Endothelial cell (in vitro differentiated cells): Measurements from ENCODE around the gene ZBED3. TPM values are rescaled to one million over a fixed set of nuclear protein-coding genes. Genes with fewer than 3 reads are reported as not detected.
A peak's percentile ranks its signal among the peaks of the same experiment; 100 is the strongest.

ENCODE experiments used
- DNase-seq: peaks from one replicate; pipeline ENCODE4 v3.0.0; 2021; ENCODE audit warnings: low spot score
- H3K27ac Mint-ChIP-seq: one replicate; pipeline ENCODE4 v1.8.0; 2021; ENCODE audit warnings: mixed read lengths, inconsistent platforms; ENCODE audit not compliant: unreplicated experiment
- H3K27me3 Mint-ChIP-seq: one replicate; pipeline ENCODE4 v1.8.0; 2021; ENCODE audit warnings: mild to moderate bottlenecking, moderate library complexity, mixed read lengths, inconsistent platforms; ENCODE audit not compliant: unreplicated experiment
- H3K36me3 Mint-ChIP-seq: one replicate; pipeline ENCODE4 v1.8.0; 2021; ENCODE audit warnings: mild to moderate bottlenecking, low read depth, mixed read lengths, inconsistent platforms; ENCODE audit not compliant: unreplicated experiment
- H3K4me1 Mint-ChIP-seq: one replicate; pipeline ENCODE4 v1.8.0; 2021; ENCODE audit warnings: mild to moderate bottlenecking, mixed read lengths, inconsistent platforms; ENCODE audit not compliant: unreplicated experiment
- H3K4me3 Mint-ChIP-seq: one replicate; pipeline ENCODE4 v1.8.0; 2021; ENCODE audit warnings: mild to moderate bottlenecking, mixed read lengths, inconsistent platforms; ENCODE audit not compliant: unreplicated experiment
- H3K9me3 Mint-ChIP-seq: one replicate; pipeline ENCODE4 v1.8.0; 2021; ENCODE audit warnings: mixed read lengths, inconsistent platforms; ENCODE audit not compliant: unreplicated experiment
- CTCF ChIP-seq: fragments of 200-600 bp; sonication (generic); IDR thresholded peaks from one replicate; pipeline ENCODE4 v1.5.0; 2021; ENCODE audit warnings: antibody characterized with exemption; ENCODE audit not compliant: unreplicated experiment
- total RNA-seq: library from RNA; stranded (reverse); fragmentation: NEBNext Ultra II Directional; extraction: Animal tissue kit (Norgen Biotek cat#: 25700); gene quantifications from one replicate; pipeline ENCODE4 v1.2.1, GENCODE V29; 2021; ENCODE audit not compliant: unreplicated experiment

Gene ZBED3
- total RNA-seq, 1 donor from 2014 or later = 13.0 TPM

- Mint-ChIP-seq H3K9me3 (no peaks in the 10 kb centered on the region), H3K27ac (no peak overlapping the region), H3K4me1 (no peaks in the 10 kb centered on the region), H3K36me3 (peaks cover 4% of the 10 kb centered on the region), H3K4me3 (peak overlapping the region; percentile 72), H3K27me3 (peaks cover 1% of the 10 kb centered on the region)
- peak; percentile 1 for TF ChIP-seq CTCF
- no peak for DNase-seq
These were observed 9.3 kb downstream of the ZBED3 start for GRCh38 chr5:77077829-77078176.

GRCh38 chr5:77076961-77077828 is 9.9 kb downstream of the ZBED3 start:
- peak overlapping the region; percentile 40 for H3K4me3 Mint-ChIP-seq
- no peak overlapping the region for H3K27ac Mint-ChIP-seq
- no peaks in the 10 kb centered on the region for H3K9me3 Mint-ChIP-seq
- peak; percentile 88 for DNase-seq
- peaks cover 4% of the 10 kb centered on the region for H3K36me3 Mint-ChIP-seq
- peak; percentile 97 for TF ChIP-seq CTCF
- H3K27me3 Mint-ChIP-seq = peaks cover 1% of the 10 kb centered on the region
- no peaks in the 10 kb centered on the region for H3K4me1 Mint-ChIP-seq

- TF ChIP-seq CTCF = no peak
- no peaks in the 10 kb centered on the region for H3K9me3 Mint-ChIP-seq
- no peak for DNase-seq
- H3K4me1 Mint-ChIP-seq = no peaks in the 10 kb centered on the region
- H3K36me3 Mint-ChIP-seq = peaks cover 11% of the 10 kb centered on the region
- H3K27me3 Mint-ChIP-seq = no peaks in the 10 kb centered on the region
- no peak overlapping the region for H3K27ac Mint-ChIP-seq
- H3K4me3 Mint-ChIP-seq = no peak overlapping the region
These were observed 12.3 kb downstream of the ZBED3 start for GRCh38 chr5:77074745-77075144.

- DNase-seq = no peak
- H3K27me3 Mint-ChIP-seq = no peaks in the 10 kb centered on the region
- no peak overlapping the region for H3K4me3 Mint-ChIP-seq
- no peak overlapping the region for H3K27ac Mint-ChIP-seq
- no peak for TF ChIP-seq CTCF
- H3K36me3 Mint-ChIP-seq = peaks cover 16% of the 10 kb centered on the region
- no peaks in the 10 kb centered on the region for H3K4me1 Mint-ChIP-seq
- H3K9me3 Mint-ChIP-seq = no peaks in the 10 kb centered on the region
These were observed 13.4 kb downstream of the ZBED3 start for GRCh38 chr5:77073667-77074066.

- Mint-ChIP-seq H3K9me3 (no peaks in the 10 kb centered on the region), H3K36me3 (peaks cover 22% of the 10 kb centered on the region), H3K4me1 (no peaks in the 10 kb centered on the region), H3K27ac (no peak overlapping the region), H3K4me3 (no peak overlapping the region), H3K27me3 (no peaks in the 10 kb centered on the region)
- no peak for DNase-seq
- TF ChIP-seq CTCF = no peak
These were observed 20.2 kb downstream of the ZBED3 start for GRCh38 chr5:77066823-77067442.
